ENCODE measurements around the gene NLRP6. TPM values are rescaled to one million over a fixed set of nuclear protein-coding genes. Genes with fewer than 3 reads are reported as not detected.

Gene NLRP6
- total RNA-seq, 4 donors from 2014 or later = 0.19 to 1.9 (median 0.66) TPM; not detected in 1

DNA sequence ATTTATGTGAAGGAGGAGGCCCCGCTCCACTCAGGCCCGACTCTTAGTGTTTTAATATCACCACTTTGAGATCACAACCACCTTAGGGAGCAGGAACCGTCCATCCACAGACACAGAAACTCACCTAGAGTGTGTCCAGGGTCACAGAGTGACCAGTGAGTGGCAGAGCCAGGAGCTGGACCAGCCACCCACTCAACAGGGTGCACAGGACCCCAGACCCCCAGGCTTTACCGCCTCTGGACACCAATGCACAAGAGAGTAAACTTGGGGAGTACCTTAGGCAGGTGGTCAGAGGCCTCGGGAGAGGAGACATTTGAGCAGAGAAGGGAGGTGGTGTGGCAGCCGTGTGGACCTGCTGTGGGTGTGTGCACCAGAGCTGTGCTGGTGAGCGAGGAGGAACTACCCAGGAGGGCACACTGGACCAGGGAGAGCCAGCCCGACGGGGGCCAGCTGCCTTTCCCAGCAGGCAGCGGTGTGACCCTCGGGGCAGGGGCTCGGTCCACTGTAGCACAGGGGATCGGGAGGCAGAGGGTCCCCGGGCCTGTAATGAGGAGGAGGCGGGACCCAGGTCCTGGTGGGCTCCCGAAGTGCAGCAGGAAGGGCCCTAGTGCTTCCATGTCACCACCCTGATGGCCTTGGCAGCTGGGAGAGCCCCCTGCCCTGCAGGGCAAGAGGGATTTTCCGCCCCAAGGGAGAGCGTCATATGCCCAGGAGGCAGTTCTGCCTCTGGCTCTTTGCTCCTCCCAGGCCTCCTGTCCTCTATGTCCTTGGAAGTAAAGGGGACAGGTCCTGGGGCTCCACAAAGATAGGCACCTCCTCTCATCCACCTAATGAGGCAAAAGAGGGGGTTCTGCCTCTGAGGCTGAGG lies 7.5 kb upstream of the NLRP6 start:
- TF ChIP-seq, protein P1, sequence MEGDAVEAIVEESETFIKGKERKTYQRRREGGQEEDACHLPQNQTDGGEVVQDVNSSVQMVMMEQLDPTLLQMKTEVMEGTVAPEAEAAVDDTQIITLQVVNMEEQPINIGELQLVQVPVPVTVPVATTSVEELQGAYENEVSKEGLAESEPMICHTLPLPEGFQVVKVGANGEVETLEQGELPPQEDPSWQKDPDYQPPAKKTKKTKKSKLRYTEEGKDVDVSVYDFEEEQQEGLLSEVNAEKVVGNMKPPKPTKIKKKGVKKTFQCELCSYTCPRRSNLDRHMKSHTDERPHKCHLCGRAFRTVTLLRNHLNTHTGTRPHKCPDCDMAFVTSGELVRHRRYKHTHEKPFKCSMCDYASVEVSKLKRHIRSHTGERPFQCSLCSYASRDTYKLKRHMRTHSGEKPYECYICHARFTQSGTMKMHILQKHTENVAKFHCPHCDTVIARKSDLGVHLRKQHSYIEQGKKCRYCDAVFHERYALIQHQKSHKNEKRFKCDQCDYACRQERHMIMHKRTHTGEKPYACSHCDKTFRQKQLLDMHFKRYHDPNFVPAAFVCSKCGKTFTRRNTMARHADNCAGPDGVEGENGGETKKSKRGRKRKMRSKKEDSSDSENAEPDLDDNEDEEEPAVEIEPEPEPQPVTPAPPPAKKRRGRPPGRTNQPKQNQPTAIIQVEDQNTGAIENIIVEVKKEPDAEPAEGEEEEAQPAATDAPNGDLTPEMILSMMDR (IDR thresholded peaks at IDR 0.05; ENCODE audit: low read depth) = no peak

DNA sequence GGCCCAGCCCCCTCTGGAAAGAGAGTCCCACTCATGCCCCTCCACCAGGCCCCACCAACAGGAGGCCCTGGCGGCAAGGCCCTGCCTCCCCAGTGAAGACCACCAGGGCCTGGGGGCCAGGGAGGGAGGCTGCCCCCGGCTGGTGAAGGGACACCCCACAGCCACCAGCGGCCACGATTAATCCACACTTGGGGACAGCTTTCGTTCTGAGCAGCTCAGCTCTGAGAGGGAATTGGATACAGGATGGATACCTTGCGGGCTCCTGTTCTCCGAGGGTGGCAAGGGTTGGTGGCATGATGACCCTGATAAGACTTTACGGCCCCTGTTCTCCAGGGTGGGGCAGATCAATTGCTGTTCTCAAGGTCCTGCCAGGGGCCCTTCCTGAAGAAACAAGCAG lies 6.9 kb upstream of the NLRP6 start:
- TF ChIP-seq, protein P1 (IDR thresholded peaks at IDR 0.05; ENCODE audit: low read depth) = no peak

DNA sequence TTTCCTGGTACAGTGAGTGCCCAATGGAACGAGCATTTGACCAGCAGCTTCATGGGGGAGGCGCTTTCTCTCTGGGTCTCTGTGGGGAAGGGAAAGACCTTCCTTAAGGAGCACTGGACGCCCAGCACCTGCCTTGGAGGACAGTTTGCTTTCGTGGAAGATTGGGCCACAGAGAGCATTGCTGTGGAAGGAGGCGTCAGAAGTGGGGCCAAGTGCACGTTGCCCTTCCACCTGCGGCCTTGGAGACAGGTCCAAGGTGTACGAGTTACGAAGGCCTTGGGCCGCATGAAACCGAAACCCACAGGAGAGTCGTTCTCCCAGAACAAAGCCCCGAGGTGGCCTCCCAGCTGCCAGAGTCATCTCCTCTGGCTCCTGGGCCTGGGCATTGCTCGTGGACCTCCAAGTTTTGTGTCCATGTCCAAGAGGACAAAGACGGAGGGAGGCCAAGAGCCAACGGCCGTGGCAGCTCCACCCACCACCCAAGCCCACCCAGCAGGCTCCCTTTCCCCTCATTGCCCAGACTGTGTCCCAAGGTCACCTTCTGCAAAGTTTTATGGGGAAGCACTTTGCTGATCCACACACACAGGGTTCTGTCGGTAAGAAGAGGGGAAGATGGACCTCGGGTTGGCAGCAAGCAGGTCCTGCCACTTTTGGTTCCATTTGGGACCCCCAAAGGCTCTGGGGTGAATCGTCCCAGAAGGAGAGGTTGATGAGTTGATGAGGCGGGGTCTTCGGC lies 5.8 kb upstream of the NLRP6 start:
- TF ChIP-seq, protein P1 (IDR thresholded peaks at IDR 0.05; ENCODE audit: low read depth) = no peak

DNA sequence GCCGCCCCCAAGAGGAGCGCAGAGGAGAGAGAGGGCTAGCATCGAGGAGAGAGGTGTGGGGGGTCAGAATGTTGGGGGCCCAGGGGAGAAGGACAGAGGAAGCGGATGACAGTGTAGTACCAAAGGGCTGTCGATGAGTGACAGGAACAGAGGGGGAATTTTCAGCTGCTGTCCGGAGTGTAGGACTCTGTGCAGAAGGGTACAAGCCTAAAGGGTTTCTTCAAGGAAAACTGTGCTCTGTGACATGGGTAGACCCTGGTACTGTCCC lies 5.3 kb upstream of the NLRP6 start:
- TF ChIP-seq, protein P1 (IDR thresholded peaks at IDR 0.05; ENCODE audit: low read depth) = no peak

DNA sequence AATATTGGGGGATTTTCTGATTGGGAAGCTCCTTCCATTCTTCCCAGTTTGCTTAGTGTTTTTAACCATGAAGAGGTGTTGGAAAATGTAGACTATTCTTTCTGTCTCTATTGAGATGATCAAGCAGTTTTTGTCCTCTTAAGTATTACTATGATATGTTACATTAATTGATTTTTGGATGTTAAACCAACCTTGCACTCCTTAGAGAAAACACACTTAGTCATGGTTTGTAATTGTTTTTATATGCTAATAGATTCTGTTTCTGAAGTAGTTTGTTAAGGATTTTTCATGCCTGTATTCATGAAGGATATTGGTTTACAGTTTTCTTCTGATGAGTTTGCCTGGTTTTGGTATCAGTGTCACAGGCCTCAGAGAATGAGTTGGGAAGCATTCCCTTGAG lies 2.0 kb upstream of the NLRP6 start:
- TF ChIP-seq, protein P1 (IDR thresholded peaks at IDR 0.05; ENCODE audit: low read depth) = no peak

DNA sequence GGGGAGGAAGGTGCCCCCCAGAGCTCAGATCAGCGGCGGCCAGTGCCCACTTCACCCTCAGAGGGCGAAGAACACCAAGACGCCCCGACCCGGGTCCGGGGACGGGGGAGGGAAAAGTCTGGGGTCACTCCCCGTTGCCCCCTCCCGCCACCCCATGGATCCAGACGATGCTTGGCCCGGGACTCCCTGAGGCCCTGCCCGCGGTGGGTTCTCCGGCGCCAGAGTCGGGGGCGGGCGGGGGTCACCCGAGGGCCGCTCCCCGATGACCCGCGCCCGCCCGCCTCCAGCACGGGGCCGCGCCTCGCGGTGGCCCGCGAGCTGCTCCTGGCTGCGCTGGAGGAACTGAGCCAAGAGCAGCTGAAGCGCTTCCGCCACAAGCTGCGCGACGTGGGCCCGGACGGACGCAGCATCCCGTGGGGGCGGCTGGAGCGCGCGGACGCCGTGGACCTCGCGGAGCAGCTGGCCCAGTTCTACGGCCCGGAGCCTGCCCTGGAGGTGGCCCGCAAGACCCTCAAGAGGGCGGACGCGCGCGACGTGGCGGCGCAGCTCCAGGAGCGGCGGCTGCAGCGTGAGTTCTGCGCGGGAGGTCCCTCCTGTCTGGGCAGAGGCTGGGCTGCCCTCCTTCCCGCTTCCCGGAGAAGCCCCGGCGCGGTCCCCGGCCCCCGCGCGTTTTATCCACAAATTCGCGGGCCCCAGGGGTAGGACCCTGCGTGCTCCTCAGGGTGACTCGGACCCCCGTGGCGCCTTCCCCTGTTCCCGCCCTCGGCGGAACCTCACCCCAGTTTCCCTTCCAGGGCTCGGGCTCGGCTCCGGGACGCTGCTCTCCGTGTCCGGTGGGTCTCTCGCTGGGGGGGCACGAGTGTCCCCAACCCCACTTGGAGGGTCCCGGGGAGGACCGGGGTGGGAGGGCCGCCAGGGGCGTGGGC lies 1.1 kb downstream of the NLRP6 start:
- TF ChIP-seq, protein P1 (IDR thresholded peaks at IDR 0.05; ENCODE audit: low read depth) = no peak
